GM21619 (cell line): Measurements from ENCODE around the gene CBX6.

Source experiments
- ATAC-seq: cut with Tn5 transposase; IDR thresholded peaks from one replicate; pipeline ENCODE4 v1.9.1; 2021; ENCODE audit not compliant: unreplicated experiment

Gene CBX6

GRCh38 chr22:38873469-38874411, 1.7 kb upstream of the CBX6 start:
- no peak for ATAC-seq

DNA sequence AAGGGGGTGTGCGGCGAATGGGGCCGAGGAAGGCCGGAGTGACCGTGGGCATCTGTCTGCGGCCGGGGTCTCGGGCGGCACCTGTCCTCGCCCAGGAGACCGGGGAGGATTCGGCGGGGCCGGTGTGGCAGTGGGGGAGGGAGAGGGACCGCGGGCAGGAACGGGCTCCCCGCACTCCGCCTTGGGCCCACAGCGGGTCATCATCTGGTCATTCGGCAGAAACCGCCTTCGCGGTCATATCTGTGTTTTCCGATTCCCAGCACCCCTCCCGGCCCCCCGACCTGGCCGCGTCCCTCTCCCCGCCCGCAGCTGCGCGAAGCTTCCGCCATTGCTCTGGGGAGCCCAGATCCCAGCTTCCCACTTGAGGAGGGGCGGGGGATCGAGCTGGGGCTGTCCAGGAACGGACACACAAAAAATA, 824 bp upstream of the CBX6 start:
- ATAC-seq = no peak

DNA sequence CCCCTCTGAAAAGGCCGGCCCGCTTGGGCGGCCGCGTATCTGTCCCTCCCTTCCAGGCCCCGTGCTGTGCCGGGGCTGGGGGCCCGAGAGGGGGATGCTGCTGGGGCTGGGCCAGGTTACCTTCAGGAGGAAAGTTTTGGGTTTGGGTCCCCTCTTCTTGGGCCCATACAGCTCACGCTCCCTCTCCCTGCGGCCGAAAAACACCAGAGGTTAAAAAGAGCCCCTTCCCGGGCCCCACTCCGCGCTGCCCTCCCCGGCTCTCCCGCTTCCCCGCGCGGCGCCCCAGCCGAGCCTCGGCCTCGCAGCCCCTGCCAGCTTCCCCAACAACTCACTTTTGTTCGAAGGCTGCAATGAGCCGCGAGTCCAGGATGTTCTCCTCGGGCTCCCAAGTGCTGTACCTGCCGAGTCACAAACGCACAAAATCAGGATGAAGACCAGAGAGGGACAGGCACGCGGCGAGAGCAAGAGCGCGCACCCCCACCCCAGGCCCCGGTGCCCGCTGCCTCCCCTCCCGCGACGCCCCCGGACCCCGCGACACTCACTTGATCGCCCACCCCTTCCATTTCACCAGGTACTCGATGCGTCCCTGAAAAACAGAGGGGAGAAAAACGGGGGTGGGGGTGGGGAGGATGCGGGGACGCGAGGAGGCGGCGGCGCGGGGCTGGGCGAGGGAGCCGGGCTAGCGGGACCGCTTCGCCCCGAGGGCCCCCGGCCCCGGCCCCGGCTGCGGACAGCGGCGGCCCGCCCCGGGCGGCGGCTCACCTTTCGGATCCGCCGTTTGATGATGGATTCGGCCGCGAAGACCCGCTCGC, 450 bp downstream of the CBX6 start:
- no peak for ATAC-seq

DNA sequence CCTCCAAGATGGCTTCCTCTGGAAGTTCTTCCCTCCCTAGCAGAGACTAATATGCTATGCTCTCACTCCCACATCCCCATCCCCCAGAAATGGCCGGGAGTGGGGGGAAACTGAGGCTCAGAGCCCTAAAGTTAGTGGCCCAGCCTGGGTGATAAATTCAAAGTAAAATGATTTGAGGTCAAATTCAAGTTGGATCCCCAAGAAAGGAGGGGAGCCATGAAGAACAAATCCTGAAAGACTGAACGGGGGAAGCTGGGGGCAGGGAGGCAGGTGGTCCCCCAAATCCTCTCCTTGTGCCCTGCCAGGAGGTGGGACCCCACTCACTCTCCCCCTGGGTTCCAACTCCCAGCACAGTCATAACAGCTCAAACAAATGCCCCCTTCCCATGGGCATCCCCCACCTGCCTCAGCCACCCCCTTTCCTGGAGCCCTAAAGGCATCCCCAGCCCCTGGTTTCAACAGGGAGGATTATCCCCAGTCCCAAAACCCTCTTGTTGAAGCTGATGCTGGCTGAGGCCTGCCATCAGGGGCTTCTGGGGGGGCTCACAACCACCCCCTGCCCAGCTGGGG, 1.1 kb downstream of the CBX6 start:
- ATAC-seq = no peak

DNA sequence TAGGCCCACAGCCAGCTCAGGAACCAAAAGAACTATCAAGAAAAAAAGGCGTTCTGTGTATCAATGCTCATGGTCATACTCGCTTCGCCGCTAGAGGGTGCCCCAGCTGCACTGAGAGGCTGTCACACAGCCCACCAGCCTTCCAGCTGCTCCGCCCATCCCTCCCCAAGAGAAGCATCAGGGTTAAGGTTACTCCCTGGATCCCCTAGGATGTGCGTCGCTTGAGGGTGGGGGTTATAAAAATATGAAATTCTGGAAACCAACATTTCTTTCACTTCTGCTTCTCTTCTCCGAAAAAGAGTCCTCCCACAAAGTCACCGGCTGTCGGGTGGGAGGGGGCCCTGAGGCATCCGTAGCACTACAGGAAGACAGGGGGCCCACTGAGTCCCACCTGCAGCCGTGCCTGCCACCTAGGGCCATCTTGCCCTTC, 1.7 kb downstream of the CBX6 start:
- no peak for ATAC-seq

GRCh38 chr22:38869663-38870062, 2.4 kb downstream of the CBX6 start:
- no peak for ATAC-seq

- no peak for ATAC-seq
Observed at GRCh38 chr22:38868886-38869381, 3.1 kb downstream of the CBX6 start.

DNA sequence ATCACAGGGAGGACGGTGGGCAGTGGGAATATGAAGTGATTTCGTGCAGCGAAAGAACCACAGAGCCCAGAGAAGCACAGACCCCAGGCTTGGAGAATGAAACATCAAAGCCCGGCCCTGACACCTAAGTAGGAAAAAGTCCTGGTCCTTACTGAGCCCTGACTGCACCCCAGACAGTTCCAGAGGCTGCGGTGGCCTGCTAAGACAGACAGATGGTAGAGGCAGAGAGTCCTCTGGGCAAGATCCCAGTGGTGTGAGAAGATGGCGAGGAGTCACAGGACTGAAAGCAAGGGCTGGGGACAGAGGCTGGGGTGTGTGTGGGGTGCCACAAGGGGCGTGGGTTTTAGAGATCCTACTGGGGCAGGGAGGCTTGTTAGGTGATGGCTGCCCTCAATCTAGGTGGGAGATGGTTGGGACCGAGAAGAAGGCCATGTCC, 3.7 kb downstream of the CBX6 start:
- ATAC-seq = no peak

- ATAC-seq = no peak
Observed at GRCh38 chr22:38867471-38868285, 4.3 kb downstream of the CBX6 start.

- ATAC-seq = no peak
Observed at GRCh38 chr22:38867124-38867455, 4.9 kb downstream of the CBX6 start.

GRCh38 chr22:38866399-38867123, 5.5 kb downstream of the CBX6 start:
- no peak for ATAC-seq

- ATAC-seq = no peak
Observed at GRCh38 chr22:38866024-38866398, 6.0 kb downstream of the CBX6 start.

DNA sequence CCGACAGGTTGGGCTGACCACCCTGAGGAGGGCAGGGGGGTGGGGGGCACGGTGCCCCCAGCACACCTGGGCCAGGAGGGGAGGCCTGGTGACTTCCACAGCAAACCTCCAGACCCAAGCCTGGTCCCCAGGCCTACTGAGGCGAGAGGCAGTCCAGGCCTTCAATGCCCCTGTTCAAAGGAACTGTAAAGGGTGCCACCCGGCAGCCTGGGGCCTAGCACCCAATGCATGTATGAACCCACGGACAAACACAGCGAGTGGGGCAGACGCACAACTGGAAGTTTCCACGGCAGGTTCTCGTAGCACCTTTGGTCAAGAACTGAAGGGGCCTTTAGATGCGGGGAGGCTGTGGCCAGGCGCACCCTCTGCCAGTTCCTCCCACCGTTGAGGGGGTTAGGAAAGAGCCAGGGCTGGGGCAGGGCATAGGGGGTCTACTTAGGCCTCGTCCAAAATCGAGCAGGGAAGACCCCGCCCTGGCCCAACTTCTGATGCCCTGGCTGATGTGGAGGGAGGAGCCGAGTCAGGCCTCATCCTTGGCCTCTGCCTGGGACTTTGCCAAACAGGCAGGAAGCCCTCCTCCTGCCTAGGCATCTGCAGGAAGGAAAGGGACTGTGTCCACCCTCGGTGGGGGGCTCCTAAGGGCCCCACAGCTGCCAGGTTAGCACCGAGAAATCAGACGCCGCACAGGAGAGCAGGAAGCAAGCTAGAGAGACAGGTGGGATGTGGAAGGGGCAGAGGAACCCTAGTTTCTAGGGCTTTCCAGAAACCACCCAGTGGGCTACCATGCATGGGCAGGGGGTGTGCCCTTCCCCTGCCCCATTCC, 6.6 kb downstream of the CBX6 start:
- no peak for ATAC-seq

GRCh38 chr22:38864361-38865191, 7.4 kb downstream of the CBX6 start:
- no peak for ATAC-seq

DNA sequence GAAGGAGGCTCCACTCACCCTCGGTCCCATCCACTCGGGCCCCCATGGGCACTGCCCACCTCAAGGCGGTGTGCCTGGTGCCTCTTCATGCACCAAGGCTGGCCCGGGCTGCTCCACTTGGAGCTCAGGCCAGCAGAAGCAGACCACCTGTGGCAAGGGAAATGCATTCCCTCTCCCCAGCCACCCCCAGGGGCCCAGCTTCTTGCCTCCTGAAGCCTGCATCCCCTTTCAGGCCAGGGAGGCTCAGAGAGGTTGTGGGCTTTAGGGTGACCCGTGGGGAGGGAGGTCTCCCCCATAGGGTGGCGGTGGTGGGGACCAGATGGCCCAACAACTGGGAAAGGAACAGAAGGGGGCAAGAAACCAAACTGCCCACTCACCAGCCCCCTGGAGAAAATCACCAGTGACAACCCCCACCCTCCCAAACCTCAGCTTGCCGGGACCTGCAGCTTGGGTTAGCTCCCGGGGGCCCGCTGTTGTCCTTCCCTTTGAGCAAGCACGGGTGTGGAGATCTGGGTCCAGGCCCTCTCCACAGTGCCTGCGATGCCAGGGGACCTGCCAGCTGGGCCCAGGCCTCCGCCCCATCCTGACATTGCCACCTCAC, 8.4 kb downstream of the CBX6 start:
- ATAC-seq = no peak

DNA sequence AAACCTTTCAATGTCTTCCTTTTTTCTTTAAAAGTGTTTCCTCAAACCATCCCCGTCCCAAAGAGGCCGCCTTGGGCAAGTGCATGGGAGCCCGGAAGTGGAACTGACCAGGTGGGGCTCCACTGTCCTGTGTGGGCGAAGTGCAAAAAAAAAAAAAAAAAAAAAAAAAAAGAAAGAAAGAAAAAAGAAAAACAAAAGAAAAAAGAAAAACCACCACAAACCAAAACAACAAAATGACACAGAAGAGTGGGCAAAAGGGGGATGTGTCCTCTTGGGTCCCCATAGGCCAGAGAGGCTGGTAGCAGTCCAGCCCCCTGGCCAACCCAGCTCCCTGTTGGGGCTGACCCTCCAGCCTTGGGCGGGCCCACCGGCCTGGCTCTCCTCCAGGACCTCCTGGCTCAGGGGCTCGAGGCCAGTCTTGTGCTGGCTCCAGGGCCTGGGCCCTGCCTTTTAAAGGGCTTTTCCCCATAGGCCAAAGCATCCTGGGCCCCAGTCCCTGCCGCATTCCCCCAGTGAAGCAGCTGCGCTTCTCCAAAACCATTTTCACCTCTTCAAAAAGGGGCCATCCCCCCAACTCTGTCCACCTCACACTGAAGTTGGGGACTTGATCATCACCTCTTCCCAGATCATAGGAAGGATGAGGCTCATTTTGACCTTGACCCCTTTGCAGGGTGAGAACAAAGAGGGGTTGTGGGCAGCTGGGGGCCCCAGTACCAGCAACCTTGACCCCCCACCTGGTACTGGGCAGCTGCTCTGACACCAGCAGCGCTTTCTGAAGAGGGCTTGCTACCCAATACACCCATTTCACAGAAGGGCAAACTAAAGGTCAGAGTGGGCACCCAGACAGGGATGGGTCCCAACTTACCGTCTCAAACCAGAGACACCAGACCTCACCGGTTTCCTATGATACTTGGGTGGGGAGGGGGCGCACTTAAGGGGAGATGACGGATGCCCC, 9.4 kb downstream of the CBX6 start:
- no peak for ATAC-seq

DNA sequence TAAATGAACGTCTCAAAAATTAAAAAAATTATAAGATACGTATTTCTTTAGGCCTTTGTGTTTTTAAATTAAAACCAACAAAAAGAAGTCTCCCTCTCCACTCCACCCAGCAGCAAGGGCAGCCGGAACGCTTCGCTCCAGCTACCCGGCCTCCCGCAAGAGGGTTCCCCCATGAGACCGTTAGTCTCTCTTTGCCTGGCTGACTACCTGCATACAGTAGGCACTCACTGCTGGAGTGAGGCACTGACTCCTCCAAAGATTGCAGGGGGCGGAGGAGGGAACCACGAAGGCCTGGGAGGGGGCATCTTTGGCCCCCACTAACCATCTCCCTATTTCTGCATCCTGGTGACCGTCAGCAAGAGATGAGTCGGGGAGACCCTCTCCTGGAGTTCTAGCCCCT, 10.1 kb downstream of the CBX6 start:
- ATAC-seq = no peak
